Medulla oblongata (tissue), 1 donor: ENCODE data around the gene PNMT.
"Not testable (repeated sequence)": the region's sequence is repeated elsewhere in the genome, so short reads cannot be mapped to it uniquely, and the experiment has no call there.

Experiments
- DNase-seq: peaks from one replicate; pipeline ENCODE4 v3.0.0-alpha.2; 2015; ENCODE audit errors: extremely low spot score

PNMT gene

GRCh38 chr17:39709319-39709997 is 41.2 kb downstream of the PNMT start:
- no peak for DNase-seq

- DNase-seq: no peak
These were observed 42.0 kb downstream of the PNMT start for GRCh38 chr17:39709998-39710964.

DNA sequence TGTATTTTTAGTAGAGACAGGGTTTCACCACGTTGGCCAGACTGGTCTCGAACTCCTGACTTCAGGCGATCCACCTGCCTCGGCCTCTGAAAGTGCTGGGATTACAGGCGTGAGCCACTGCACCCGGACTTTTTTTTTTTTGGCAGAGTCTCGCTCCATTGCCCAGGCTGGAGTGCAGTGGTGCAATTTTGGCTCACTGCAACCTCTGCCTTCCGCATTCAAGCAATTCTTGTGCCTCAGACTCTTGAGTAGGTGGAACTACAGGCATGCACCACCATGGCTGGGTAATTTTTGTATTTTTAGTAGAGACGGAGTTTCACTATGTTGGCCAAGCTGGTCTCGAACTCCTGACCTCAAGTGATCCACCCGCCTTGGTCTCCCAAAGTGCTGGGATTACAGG is 42.8 kb downstream of the PNMT start:
- DNase-seq: not testable (repeated sequence)

DNA sequence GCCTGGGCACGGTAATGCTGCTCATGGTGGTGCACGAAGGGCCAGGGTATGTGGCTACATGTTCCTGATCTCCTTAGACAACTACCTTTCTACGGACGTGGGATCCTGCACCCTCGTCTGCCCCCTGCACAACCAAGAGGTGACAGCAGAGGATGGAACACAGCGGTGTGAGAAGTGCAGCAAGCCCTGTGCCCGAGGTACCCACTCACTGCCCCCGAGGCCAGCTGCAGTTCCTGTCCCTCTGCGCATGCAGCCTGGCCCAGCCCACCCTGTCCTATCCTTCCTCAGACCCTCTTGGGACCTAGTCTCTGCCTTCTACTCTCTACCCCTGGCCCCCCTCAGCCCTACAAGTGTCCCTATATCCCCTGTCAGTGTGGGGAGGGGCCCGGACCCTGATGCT is 43.6 kb downstream of the PNMT start:
- DNase-seq: no peak

GRCh38 chr17:39714234-39714633 is 46.0 kb downstream of the PNMT start:
- no peak for DNase-seq

DNA sequence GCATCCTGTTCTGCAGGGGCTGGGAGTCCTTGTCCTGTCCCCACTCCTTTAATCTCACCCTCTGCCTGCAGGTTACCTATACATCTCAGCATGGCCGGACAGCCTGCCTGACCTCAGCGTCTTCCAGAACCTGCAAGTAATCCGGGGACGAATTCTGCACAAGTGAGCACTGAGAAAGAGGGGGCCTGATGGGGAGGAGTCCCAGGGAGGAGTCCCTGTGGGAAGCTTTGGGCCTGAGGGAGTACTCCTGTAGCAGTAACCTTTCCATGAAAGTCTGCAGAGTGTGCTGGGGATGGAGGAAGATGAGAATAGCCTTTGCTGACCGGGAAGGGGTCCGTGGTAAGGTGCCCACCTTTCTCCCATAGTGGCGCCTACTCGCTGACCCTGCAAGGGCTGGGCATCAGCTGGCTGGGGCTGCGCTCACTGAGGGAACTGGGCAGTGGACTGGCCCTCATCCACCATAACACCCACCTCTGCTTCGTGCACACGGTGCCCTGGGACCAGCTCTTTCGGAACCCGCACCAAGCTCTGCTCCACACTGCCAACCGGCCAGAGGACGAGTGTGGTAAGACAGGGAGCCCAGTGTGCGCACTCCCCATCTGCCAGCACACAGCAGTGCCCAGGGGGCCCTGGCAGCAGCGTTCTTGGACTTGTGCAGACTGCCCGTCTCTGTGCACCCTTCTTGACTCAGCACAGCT is 47.3 kb downstream of the PNMT start:
- no peak for DNase-seq

GRCh38 chr17:39716073-39716818 is 48.0 kb downstream of the PNMT start:
- no peak for DNase-seq

- DNase-seq: no peak
These were observed 48.8 kb downstream of the PNMT start for GRCh38 chr17:39716879-39717536.

GRCh38 chr17:39717660-39718059 is 49.4 kb downstream of the PNMT start:
- DNase-seq: no peak

- DNase-seq: no peak
These were observed 51.5 kb downstream of the PNMT start for GRCh38 chr17:39719563-39720355.
